Transverse colon (tissue), 4 donors: ENCODE measurements around the gene TRIM37. TPM values are rescaled to one million over a fixed set of nuclear protein-coding genes. Genes with fewer than 3 reads are reported as not detected.
"Not testable (repeated sequence)": the region's sequence is repeated elsewhere in the genome, so short reads cannot be mapped to it uniquely, and the experiment has no call there.

Experiments used
- DNase-seq: peaks from one replicate; pipeline ENCODE4 v3.0.0-alpha.2; 2019
- H3K27ac ChIP-seq, 4 donors: fragments of 200-600 bp; sonication (generic); 2 replicates each; pipeline ENCODE4 v1.5.1; 2016 to 2018; ENCODE audit warnings: inconsistent platforms in 4 of 4
- H3K27me3 ChIP-seq: fragments of 200-600 bp; sonication (generic); 2 replicates; pipeline ENCODE4 v1.5.1; 2017; ENCODE audit warnings: inconsistent platforms
- H3K36me3 ChIP-seq, 4 donors: fragments of 200-600 bp; sonication (generic); 2 replicates each; pipeline ENCODE4 v1.5.1; 2017 to 2019; ENCODE audit warnings: inconsistent platforms in 4 of 4
- H3K4me1 ChIP-seq, 4 donors: fragments of 200-600 bp; sonication (generic); 2 replicates each; pipeline ENCODE4 v1.5.1; 2017 to 2020; ENCODE audit warnings: inconsistent platforms in 4 of 4
- H3K4me3 ChIP-seq, 4 donors: fragments of 200-600 bp; sonication (generic); 1 replicate in 1 of 4; 2 replicates in 3 of 4; pipeline versions ENCODE4 v1.5.1 to v1.6.1; 2017 to 2019; ENCODE audit warnings: inconsistent platforms in 4 of 4
- H3K9me3 ChIP-seq, 2 donors: fragments of 200-600 bp; sonication (generic); 2 replicates each; pipeline ENCODE4 v1.5.1; 2017 to 2019; ENCODE audit warnings: inconsistent platforms in 2 of 2
- EP300 ChIP-seq: sonication (generic); formaldehyde crosslinking; IDR thresholded peaks from one replicate; pipeline ENCODE4 v1.6.1; 2017; ENCODE audit warnings: antibody characterized with exemption, low read depth
- POLR2A ChIP-seq: fragments of 450-650 bp; IDR thresholded peaks from one replicate; pipeline ENCODE4 v1.6.1; 2016; ENCODE audit warnings: antibody characterized with exemption, mild to moderate bottlenecking, moderate library complexity
- POLR2AphosphoS5 ChIP-seq, 3 donors: sonication (generic); formaldehyde crosslinking; IDR thresholded peaks; one replicate each; pipeline ENCODE4 v1.6.1; 2016; ENCODE audit warnings: antibody characterized with exemption in 3 of 3
- WGBS, 2 donors: methylation state at CpG; one replicate each; pipeline ENCODE4 v1.1.5; 2018; ENCODE audit warnings: low coverage in 1 of 2; 5-methylcytosine and 5-hydroxymethylcytosine counted together
- in situ Hi-C, 4 donors: fragments of 200-750 bp; cut with MboI; loops; one replicate each; pipeline versions ENCODE4 v1.15.0 to v1.15.1; 2017; ENCODE audit warnings: low sequenced_read_pairs in 3 of 4, low pct_ligation_motif_present in 1 of 4, low pct_unique_long_range_greater_than_20kb in 1 of 4
- intact Hi-C: fragments of 100-400 bp; cut with DNase I; formaldehyde crosslinking; loops from one replicate; pipeline ENCODE4 v1.15.1; 2023; ENCODE audit warnings: low total_unique reads
- total RNA-seq, 4 donors: library from RNA; depleted of rRNA; stranded (reverse); fragments of >200 nt; gene quantifications; one replicate each; pipeline ENCODE4 v1.1.0, GENCODE V29; 2016
- TF ChIP-seq, protein P1 (sequence below), 5 experiments: fragments of 200-600 bp in 3 of 5; fragments of 450-650 bp in 2 of 5; sonication (generic) in 3 of 5; IDR thresholded peaks; 1 replicate in 2 of 5; 2 replicates in 3 of 5; pipeline ENCODE4 v1.5.1; 2016 to 2017; ENCODE audit warnings: antibody characterized with exemption in 5 of 5, inconsistent platforms in 3 of 5, mild to moderate bottlenecking in 2 of 5, moderate library complexity in 1 of 5

Gene TRIM37
- total RNA-seq, 4 donors from 2014 or later = 2.2 to 18.3 (median 14.7) TPM

DNA sequence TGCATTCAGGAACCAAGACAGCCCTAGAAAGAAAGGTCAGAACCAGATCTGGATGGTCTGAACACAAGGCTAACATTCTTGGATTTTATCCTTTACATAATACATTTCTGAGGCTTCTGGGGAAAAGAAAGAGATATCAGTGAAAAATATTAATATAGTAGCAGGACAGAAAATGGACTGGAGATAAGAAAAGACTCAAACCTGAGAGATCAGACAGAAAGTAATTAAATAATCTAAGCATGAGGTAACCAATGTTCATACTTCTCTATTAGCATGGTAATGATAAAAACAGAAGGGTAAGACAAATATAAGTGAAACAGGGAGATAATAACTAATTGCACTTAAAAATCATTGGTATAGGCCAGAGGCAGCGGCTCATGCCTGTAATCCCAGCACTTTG lies 5.5 kb downstream of the TRIM37 start:
- intact Hi-C loops = loop anchor here (10.0 kb wide), 1 partner anchor 54 kb away; the partner anchor contains the start of genes PRR11 and SKA2
- 100% methylated on average over 1 of the region's 1 CpG; no CpG with 5 or more reads in 1 of the 2 donors for WGBS, 2 donors

GRCh38 chr17:59097876-59098275 lies 8.8 kb downstream of the TRIM37 start:
- Histone ChIP-seq H3K36me3 (peaks cover 0 to 10% (median 3%) of the 10 kb centered on the region in 4 donors), H3K27me3 (no peaks in the 10 kb centered on the region), H3K4me1 (peaks cover 11 to 19% (median 13%) of the 10 kb centered on the region in 4 donors), H3K4me3 (no peak overlapping the region), H3K9me3 (peaks cover 0 to 5% of the 10 kb centered on the region in 2 donors), H3K27ac (no peak overlapping the region)
- TF ChIP-seq POLR2A (no peak), EP300 (no peak), POLR2AphosphoS5 (IDR thresholded peaks at IDR 0.05) (no peak)
- TF ChIP-seq, protein P1, sequence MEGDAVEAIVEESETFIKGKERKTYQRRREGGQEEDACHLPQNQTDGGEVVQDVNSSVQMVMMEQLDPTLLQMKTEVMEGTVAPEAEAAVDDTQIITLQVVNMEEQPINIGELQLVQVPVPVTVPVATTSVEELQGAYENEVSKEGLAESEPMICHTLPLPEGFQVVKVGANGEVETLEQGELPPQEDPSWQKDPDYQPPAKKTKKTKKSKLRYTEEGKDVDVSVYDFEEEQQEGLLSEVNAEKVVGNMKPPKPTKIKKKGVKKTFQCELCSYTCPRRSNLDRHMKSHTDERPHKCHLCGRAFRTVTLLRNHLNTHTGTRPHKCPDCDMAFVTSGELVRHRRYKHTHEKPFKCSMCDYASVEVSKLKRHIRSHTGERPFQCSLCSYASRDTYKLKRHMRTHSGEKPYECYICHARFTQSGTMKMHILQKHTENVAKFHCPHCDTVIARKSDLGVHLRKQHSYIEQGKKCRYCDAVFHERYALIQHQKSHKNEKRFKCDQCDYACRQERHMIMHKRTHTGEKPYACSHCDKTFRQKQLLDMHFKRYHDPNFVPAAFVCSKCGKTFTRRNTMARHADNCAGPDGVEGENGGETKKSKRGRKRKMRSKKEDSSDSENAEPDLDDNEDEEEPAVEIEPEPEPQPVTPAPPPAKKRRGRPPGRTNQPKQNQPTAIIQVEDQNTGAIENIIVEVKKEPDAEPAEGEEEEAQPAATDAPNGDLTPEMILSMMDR (IDR thresholded peaks at IDR 0.05) = no peak
- no peak for DNase-seq
- intact Hi-C loops = no loop called here
- in situ Hi-C loops = no loop called here

More for the DNA sequence above, 5.5 kb downstream of the TRIM37 start:
- Histone ChIP-seq H3K27ac (no peak overlapping the region), H3K27me3 (no peaks in the 10 kb centered on the region), H3K4me1 (peaks cover 0 to 16% (median 5%) of the 10 kb centered on the region in 4 donors), H3K4me3 (no peak overlapping the region), H3K36me3 (peaks cover 0 to 10% (median 3%) of the 10 kb centered on the region in 4 donors), H3K9me3 (peaks cover 0 to 5% of the 10 kb centered on the region in 2 donors)
- no peak for TF ChIP-seq POLR2A
- in situ Hi-C loops = no loop called here
- no peak for DNase-seq

GRCh38 chr17:59094861-59095530 lies 11.7 kb downstream of the TRIM37 start:
- peaks cover 0 to 5% of the 10 kb centered on the region in 2 donors for H3K9me3 ChIP-seq
- peaks cover 11 to 21% (median 13%) of the 10 kb centered on the region in 4 donors for H3K4me1 ChIP-seq
- intact Hi-C loops = no loop called here
- in situ Hi-C loops = no loop called here
- no peak overlapping the region for H3K4me3 ChIP-seq
- no peak overlapping the region for H3K27ac ChIP-seq
- TF ChIP-seq, protein P1 (IDR thresholded peaks at IDR 0.05) = no peak
- TF ChIP-seq POLR2AphosphoS5 (IDR thresholded peaks at IDR 0.05) = no peak
- TF ChIP-seq EP300 = no peak
- no peak for TF ChIP-seq POLR2A
- DNase-seq = no peak
- 79 to 86% methylated on average over 5 to 6 of the region's 6 CpGs for WGBS, 2 donors
- peaks cover 0 to 10% (median 3%) of the 10 kb centered on the region in 4 donors for H3K36me3 ChIP-seq
- H3K27me3 ChIP-seq = no peaks in the 10 kb centered on the region

DNA sequence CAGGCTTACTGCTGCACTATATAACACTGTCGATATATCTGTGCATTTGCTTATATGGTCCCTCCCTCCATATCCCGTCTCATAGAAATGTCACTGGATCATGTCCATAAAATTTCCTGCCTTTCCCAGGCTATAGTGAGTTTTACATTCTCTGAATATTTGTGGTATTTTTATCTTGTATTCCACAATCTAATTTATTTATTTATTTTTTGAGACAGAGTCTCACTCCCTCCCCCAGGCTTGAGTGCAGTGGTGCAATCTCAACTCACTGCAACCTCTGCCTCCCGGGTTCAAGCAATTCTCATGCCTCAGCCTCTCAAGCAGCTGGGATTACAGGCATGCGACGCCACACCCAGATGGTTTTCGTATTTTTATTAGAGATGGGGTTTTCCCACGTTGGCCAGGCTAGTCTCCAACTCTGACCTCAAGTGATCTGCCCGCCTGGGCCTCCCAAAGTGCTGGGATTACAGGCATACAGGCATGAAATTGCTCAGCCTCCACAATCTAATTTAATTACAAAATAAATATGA lies 12.9 kb downstream of the TRIM37 start:
- peaks cover 0 to 5% of the 10 kb centered on the region in 2 donors for H3K9me3 ChIP-seq
- H3K27me3 ChIP-seq = no peaks in the 10 kb centered on the region
- TF ChIP-seq POLR2AphosphoS5 (IDR thresholded peaks at IDR 0.05) (peak in 1 of 3 donors; percentile 31), EP300 (no peak)
- peak overlapping the region in 2 of 4 donors; percentile 3 to 22 for H3K4me3 ChIP-seq
- WGBS, 2 donors = 29 to 40% methylated on average over 1 to 8 of the region's 8 CpGs
- in situ Hi-C loops (no loop called here), intact Hi-C loops (no loop called here)
- H3K4me1 ChIP-seq = peaks cover 11 to 21% (median 13%) of the 10 kb centered on the region in 4 donors
- peak overlapping the region; percentile 25 to 64 (median 59) for H3K27ac ChIP-seq
- peaks cover 0 to 12% (median 5%) of the 10 kb centered on the region in 4 donors for H3K36me3 ChIP-seq
- peak; percentile 28 for DNase-seq

GRCh38 chr17:59093145-59093701 lies 13.5 kb downstream of the TRIM37 start:
- TF ChIP-seq EP300 (no peak), POLR2A (no peak), POLR2AphosphoS5 (IDR thresholded peaks at IDR 0.05) (no peak)
- TF ChIP-seq, protein P1 (IDR thresholded peaks at IDR 0.05) = no peak
- in situ Hi-C loops (no loop called here), intact Hi-C loops (no loop called here)
- Histone ChIP-seq H3K27me3 (no peaks in the 10 kb centered on the region), H3K4me3 (peak overlapping the region in 1 of 4 donors; percentile 3), H3K9me3 (peaks cover 0 to 5% of the 10 kb centered on the region in 2 donors), H3K4me1 (peaks cover 11 to 21% (median 13%) of the 10 kb centered on the region in 4 donors), H3K27ac (peak overlapping the region; percentile 25 to 64 (median 59)), H3K36me3 (peaks cover 0 to 17% (median 7%) of the 10 kb centered on the region in 4 donors)
- no peak for DNase-seq
- WGBS, 2 donors = 42 to 52% methylated on average over 4 of the region's 4 CpGs

- WGBS, 2 donors = 94 to 95% methylated on average over 9 to 12 of the region's 12 CpGs
Observed at GRCh38 chr17:59090593-59090992, 16.1 kb downstream of the TRIM37 start.

More at GRCh38 chr17:59090593-59090992, 16.1 kb downstream of the TRIM37 start:
- in situ Hi-C loops, H3K4me3 ChIP-seq, DNase-seq, H3K9me3 ChIP-seq, H3K27me3 ChIP-seq, intact Hi-C loops, H3K27ac ChIP-seq: not testable (repeated sequence)
- peaks cover 0 to 21% (median 9%) of the 10 kb centered on the region in 4 donors for H3K36me3 ChIP-seq
- peaks cover 11 to 21% (median 13%) of the 10 kb centered on the region in 4 donors for H3K4me1 ChIP-seq
